ENCODE data around the gene SNUPN. TPM values are rescaled to one million over a fixed set of nuclear protein-coding genes. Genes with fewer than 3 reads are reported as not detected.

SNUPN gene
- total RNA-seq, 1 donor from 2014 or later = 19.5 TPM

- TF ChIP-seq CTCF (IDR thresholded peaks at IDR 0.05; ENCODE audit: borderline replicate concordance) = no peak
- Histone ChIP-seq H3K4me1 (peaks cover 54% of the 10 kb centered on the region), H3K27ac (replicated peaks) (no peak overlapping the region), H3K27me3 (ENCODE audit: low read depth) (no peaks in the 10 kb centered on the region), H3K36me3 (no peaks in the 10 kb centered on the region), H3K9me3 (replicated peaks) (no peaks in the 10 kb centered on the region), H3K4me3 (no peak overlapping the region)
- no peak for DNase-seq
- intact Hi-C loops (cut with micrococcal nuclease) = no loop called here
Measured at GRCh38 chr15:75641603-75642002, 16.1 kb upstream of the SNUPN start.

GRCh38 chr15:75641179-75641503 lies 15.6 kb upstream of the SNUPN start:
- no peak for TF ChIP-seq CTCF (IDR thresholded peaks at IDR 0.05; ENCODE audit: borderline replicate concordance)
- Histone ChIP-seq H3K36me3 (no peaks in the 10 kb centered on the region), H3K4me3 (no peak overlapping the region), H3K9me3 (replicated peaks) (no peaks in the 10 kb centered on the region), H3K4me1 (peaks cover 54% of the 10 kb centered on the region), H3K27ac (replicated peaks) (peak overlapping the region; percentile 98), H3K27me3 (ENCODE audit: low read depth) (no peaks in the 10 kb centered on the region)
- intact Hi-C loops (cut with micrococcal nuclease) = no loop called here
- no peak for DNase-seq

- peaks cover 50% of the 10 kb centered on the region for H3K4me1 ChIP-seq
- H3K9me3 ChIP-seq (replicated peaks) = no peaks in the 10 kb centered on the region
- H3K4me3 ChIP-seq = peak overlapping the region; percentile 90
- DNase-seq = peak; percentile 38
- no peaks in the 10 kb centered on the region for H3K27me3 ChIP-seq (ENCODE audit: low read depth)
- peak overlapping the region; percentile 98 for H3K27ac ChIP-seq (replicated peaks)
- TF ChIP-seq CTCF (IDR thresholded peaks at IDR 0.05; ENCODE audit: borderline replicate concordance) = no peak
- intact Hi-C loops (cut with micrococcal nuclease) = no loop called here
- no peaks in the 10 kb centered on the region for H3K36me3 ChIP-seq
Measured at GRCh38 chr15:75640483-75641178, 15.1 kb upstream of the SNUPN start.

GRCh38 chr15:75639709-75640482 lies 14.4 kb upstream of the SNUPN start, which contains the start of gene IMP3:
TSS of gene IMP3 (minus strand) at chr15:75640224. CDS start at chr15:75640168, 56 bp downstream.
- peak within 1 kb of the TSS; percentile 90 for H3K4me3 ChIP-seq
- no peaks in the 10 kb centered on the region for H3K36me3 ChIP-seq
- peak within 1 kb of the TSS; percentile 98 for H3K27ac ChIP-seq (replicated peaks)
- H3K4me1 ChIP-seq = peaks cover 48% of the 10 kb centered on the region
- TF ChIP-seq CTCF (IDR thresholded peaks at IDR 0.05; ENCODE audit: borderline replicate concordance) = no peak
- no peaks in the 10 kb centered on the region for H3K9me3 ChIP-seq (replicated peaks)
- DNase-seq = peak; percentile 95
- intact Hi-C loops (cut with micrococcal nuclease) = no loop called here
- no peaks in the 10 kb centered on the region for H3K27me3 ChIP-seq (ENCODE audit: low read depth)

GRCh38 chr15:75639191-75639708 lies 13.7 kb upstream of the SNUPN start:
- Histone ChIP-seq H3K27ac (replicated peaks) (peak overlapping the region; percentile 98), H3K4me3 (peak overlapping the region; percentile 90), H3K27me3 (ENCODE audit: low read depth) (no peaks in the 10 kb centered on the region), H3K36me3 (no peaks in the 10 kb centered on the region), H3K4me1 (peaks cover 48% of the 10 kb centered on the region), H3K9me3 (replicated peaks) (no peaks in the 10 kb centered on the region)
- intact Hi-C loops (cut with micrococcal nuclease) = no loop called here
- no peak for TF ChIP-seq CTCF (IDR thresholded peaks at IDR 0.05; ENCODE audit: borderline replicate concordance)
- no peak for DNase-seq

Data from left ventricle myocardium inferior (tissue), 1 donor.